Mesendoderm (in vitro differentiated cells): ENCODE measurements around the gene SEC23IP.
A peak's percentile ranks its signal among the peaks of the same experiment; 100 is the strongest.

Experiments used
- DNase-seq: peaks from one replicate; pipeline ENCODE4 v3.0.0; 2013
- H2AK5ac ChIP-seq: 2 replicates; pipeline ENCODE4 v1.6.1; 2013; ENCODE audit warnings: low read length, inconsistent platforms
- H2BK120ac ChIP-seq: 2 replicates; pipeline ENCODE4 v1.6.1; 2013; ENCODE audit warnings: low read depth, mild to moderate bottlenecking, low read length, moderate library complexity, mixed read lengths
- H2BK15ac ChIP-seq: replicated peaks from 2 replicates; pipeline ENCODE4 v1.6.1; 2013; ENCODE audit warnings: low read depth, mild to moderate bottlenecking, moderate library complexity
- H2BK5ac ChIP-seq: 2 replicates; pipeline ENCODE4 v1.6.1; 2013; ENCODE audit warnings: low read length, inconsistent platforms
- H3K18ac ChIP-seq: 2 replicates; pipeline ENCODE4 v1.6.1; 2013; ENCODE audit warnings: mild to moderate bottlenecking, low read length, mixed read lengths
- H3K23ac ChIP-seq: one replicate; pipeline ENCODE4 v1.6.1; 2013; ENCODE audit warnings: low read length
- H3K27ac ChIP-seq: 2 replicates; pipeline ENCODE4 v1.5.1; 2013; ENCODE audit warnings: low read depth, mild to moderate bottlenecking, inconsistent platforms, low read length, moderate library complexity
- H3K27me3 ChIP-seq: 2 replicates; pipeline ENCODE4 v1.6.1; 2013; ENCODE audit warnings: low read length, control low read depth, mild to moderate bottlenecking, inconsistent platforms; ENCODE audit not compliant: insufficient read depth, poor library complexity
- H3K36me3 ChIP-seq: 2 replicates; pipeline ENCODE4 v1.6.1; 2013; ENCODE audit warnings: low read length, inconsistent platforms; ENCODE audit not compliant: control insufficient read depth, insufficient read depth
- H3K4ac ChIP-seq: one replicate; pipeline ENCODE4 v1.6.1; 2013; ENCODE audit warnings: low read depth, mild to moderate bottlenecking, low read length, moderate library complexity
- H3K4me1 ChIP-seq: 2 replicates; pipeline ENCODE4 v1.6.1; 2013; ENCODE audit warnings: low read depth, low read length, inconsistent platforms; ENCODE audit not compliant: control insufficient read depth
- H3K4me2 ChIP-seq: 2 replicates; pipeline ENCODE4 v1.6.1; 2013; ENCODE audit warnings: low read length
- H3K4me3 ChIP-seq: 2 replicates; pipeline ENCODE4 v1.5.1; 2013; ENCODE audit warnings: mild to moderate bottlenecking, low read length
- H3K56ac ChIP-seq: one replicate; pipeline ENCODE4 v1.6.1; 2013; ENCODE audit warnings: low read length
- H3K79me1 ChIP-seq: 2 replicates; pipeline ENCODE4 v1.6.1; 2013; ENCODE audit warnings: low read length, inconsistent platforms
- H3K79me2 ChIP-seq: 2 replicates; pipeline ENCODE4 v1.6.1; 2013; ENCODE audit warnings: mild to moderate bottlenecking, low read length; ENCODE audit not compliant: control insufficient read depth, insufficient read depth
- H3K9ac ChIP-seq: 2 replicates; pipeline ENCODE4 v1.6.1; 2013; ENCODE audit warnings: low read length, inconsistent platforms
- H4K5ac ChIP-seq: one replicate; pipeline ENCODE4 v1.6.1; 2013; ENCODE audit warnings: low read length
- H4K8ac ChIP-seq: one replicate; pipeline ENCODE4 v1.6.1; 2013; ENCODE audit warnings: low read depth, mild to moderate bottlenecking, control low read depth, low read length, moderate library complexity
- WGBS: extraction: QIAGEN DNeasy Blood & Tissue Kit; methylation state at CpG from one replicate; pipeline ENCODE4 v1.1.7; 2013; ENCODE audit warnings: low lambda C conversion rate, missing lambda C conversion rate; ENCODE audit not compliant: insufficient coverage; ENCODE audit errors: extremely low coverage; 5-methylcytosine and 5-hydroxymethylcytosine counted together

Gene SEC23IP

GRCh38 chr10:119893845-119894427, 1.4 kb downstream of the SEC23IP start:
- Histone ChIP-seq H3K27ac (no peak overlapping the region), H3K9ac (peak overlapping the region; percentile 9), H3K4me1 (peaks cover 2% of the 10 kb centered on the region), H3K23ac (no peak overlapping the region), H3K56ac (no peak overlapping the region), H4K5ac (no peak overlapping the region), H3K4me3 (no peak overlapping the region), H3K79me1 (peaks cover 24% of the 10 kb centered on the region), H3K4ac (no peak overlapping the region), H2BK15ac (no peak overlapping the region), H3K36me3 (peaks cover 5% of the 10 kb centered on the region), H3K4me2 (peak overlapping the region; percentile 26), H4K8ac (no peak overlapping the region), H3K18ac (no peak overlapping the region), H3K27me3 (no peaks in the 10 kb centered on the region), H2AK5ac (no peak overlapping the region), H2BK5ac (no peak overlapping the region), H3K79me2 (peaks cover 51% of the 10 kb centered on the region), H2BK120ac (no peak overlapping the region)
- no CpG with 5 or more reads among the region's 3 CpGs for WGBS
- no peak for DNase-seq

GRCh38 chr10:119896061-119896655, 3.6 kb downstream of the SEC23IP start:
- Histone ChIP-seq H3K4me1 (peaks cover 2% of the 10 kb centered on the region), H4K5ac (no peak overlapping the region), H3K79me1 (peaks cover 27% of the 10 kb centered on the region), H2AK5ac (no peak overlapping the region), H3K4me2 (no peak overlapping the region), H3K56ac (no peak overlapping the region), H3K9ac (no peak overlapping the region), H3K36me3 (peaks cover 5% of the 10 kb centered on the region), H3K27me3 (no peaks in the 10 kb centered on the region), H4K8ac (no peak overlapping the region), H3K27ac (no peak overlapping the region), H3K23ac (no peak overlapping the region), H3K4ac (no peak overlapping the region), H2BK15ac (no peak overlapping the region), H2BK120ac (no peak overlapping the region), H2BK5ac (no peak overlapping the region), H3K4me3 (no peak overlapping the region), H3K18ac (no peak overlapping the region), H3K79me2 (peaks cover 59% of the 10 kb centered on the region)
- no peak for DNase-seq
- no CpG with 5 or more reads among the region's 4 CpGs for WGBS

- Histone ChIP-seq H4K8ac (no peak overlapping the region), H2AK5ac (no peak overlapping the region), H3K27ac (no peak overlapping the region), H3K4me1 (peaks cover 2% of the 10 kb centered on the region), H3K23ac (no peak overlapping the region), H3K56ac (no peak overlapping the region), H3K4me3 (no peak overlapping the region), H3K79me2 (peaks cover 59% of the 10 kb centered on the region), H3K36me3 (peaks cover 5% of the 10 kb centered on the region), H3K27me3 (no peaks in the 10 kb centered on the region), H2BK120ac (no peak overlapping the region), H2BK5ac (no peak overlapping the region), H3K18ac (no peak overlapping the region), H4K5ac (no peak overlapping the region), H3K4ac (no peak overlapping the region), H3K4me2 (no peak overlapping the region), H3K9ac (no peak overlapping the region), H2BK15ac (no peak overlapping the region), H3K79me1 (peaks cover 27% of the 10 kb centered on the region)
- DNase-seq: no peak
- 100% methylated on average over 2 of the region's 9 CpGs for WGBS
These were observed 4.6 kb downstream of the SEC23IP start for GRCh38 chr10:119896937-119897770.

- no peaks in the 10 kb centered on the region for H3K27me3 ChIP-seq
- peaks cover 5% of the 10 kb centered on the region for H3K36me3 ChIP-seq
- no peak overlapping the region for H3K4ac ChIP-seq
- peaks cover 27% of the 10 kb centered on the region for H3K79me1 ChIP-seq
- no peak overlapping the region for H2BK15ac ChIP-seq
- no peak for DNase-seq
- H2AK5ac ChIP-seq: no peak overlapping the region
- no peak overlapping the region for H3K27ac ChIP-seq
- peaks cover 50% of the 10 kb centered on the region for H3K79me2 ChIP-seq
- H4K8ac ChIP-seq: no peak overlapping the region
- H4K5ac ChIP-seq: no peak overlapping the region
- no peak overlapping the region for H2BK120ac ChIP-seq
- H3K4me1 ChIP-seq: peaks cover 2% of the 10 kb centered on the region
- no peak overlapping the region for H3K23ac ChIP-seq
- no peak overlapping the region for H3K9ac ChIP-seq
- no peak overlapping the region for H2BK5ac ChIP-seq
- no peak overlapping the region for H3K56ac ChIP-seq
- no CpG with 5 or more reads among the region's 4 CpGs for WGBS
- H3K4me3 ChIP-seq: no peak overlapping the region
- H3K18ac ChIP-seq: no peak overlapping the region
- H3K4me2 ChIP-seq: no peak overlapping the region
These were observed 6.0 kb downstream of the SEC23IP start for GRCh38 chr10:119898577-119898976.

- Histone ChIP-seq H3K79me2 (peaks cover 7% of the 10 kb centered on the region), H3K4me2 (no peak overlapping the region), H2BK15ac (no peak overlapping the region), H3K56ac (no peak overlapping the region), H3K4me3 (no peak overlapping the region), H2BK5ac (no peak overlapping the region), H4K5ac (no peak overlapping the region), H3K23ac (no peak overlapping the region), H3K27ac (no peak overlapping the region), H3K36me3 (peaks cover 2% of the 10 kb centered on the region), H3K4ac (no peak overlapping the region), H3K79me1 (peaks cover 7% of the 10 kb centered on the region), H2AK5ac (no peak overlapping the region), H3K9ac (no peak overlapping the region), H3K27me3 (no peaks in the 10 kb centered on the region), H4K8ac (no peak overlapping the region), H3K18ac (no peak overlapping the region), H3K4me1 (no peaks in the 10 kb centered on the region), H2BK120ac (no peak overlapping the region)
- no CpG with 5 or more reads among the region's 16 CpGs for WGBS
- no peak for DNase-seq
These were observed 11.6 kb downstream of the SEC23IP start for GRCh38 chr10:119903946-119904666.
